ENCODE results near the gene CTSS. TPM values are rescaled to one million over a fixed set of nuclear protein-coding genes. Genes with fewer than 3 reads are reported as not detected.

CTSS gene
- total RNA-seq, 1 experiment from 2014 or later: 6.3 TPM

GRCh38 chr1:150730130-150730721 lies 35.4 kb downstream of the CTSS start:
- no peaks in the 10 kb centered on the region for H3F3A ChIP-seq (ENCODE audit: insufficient read depth, low read depth)
- H4K20me1 ChIP-seq (ENCODE audit: insufficient read depth): no peaks in the 10 kb centered on the region
- ChIA-PET CTCF (no interaction called here), POLR2A (ENCODE audit: unreplicated experiment) (no interaction called here)
- H3K4me1 ChIP-seq (replicated peaks; ENCODE audit: insufficient read depth): no peaks in the 10 kb centered on the region
- no peak for TF ChIP-seq EZH2 (IDR thresholded peaks at IDR 0.05; ENCODE audit: low read depth)
- TF ChIP-seq, protein P1, sequence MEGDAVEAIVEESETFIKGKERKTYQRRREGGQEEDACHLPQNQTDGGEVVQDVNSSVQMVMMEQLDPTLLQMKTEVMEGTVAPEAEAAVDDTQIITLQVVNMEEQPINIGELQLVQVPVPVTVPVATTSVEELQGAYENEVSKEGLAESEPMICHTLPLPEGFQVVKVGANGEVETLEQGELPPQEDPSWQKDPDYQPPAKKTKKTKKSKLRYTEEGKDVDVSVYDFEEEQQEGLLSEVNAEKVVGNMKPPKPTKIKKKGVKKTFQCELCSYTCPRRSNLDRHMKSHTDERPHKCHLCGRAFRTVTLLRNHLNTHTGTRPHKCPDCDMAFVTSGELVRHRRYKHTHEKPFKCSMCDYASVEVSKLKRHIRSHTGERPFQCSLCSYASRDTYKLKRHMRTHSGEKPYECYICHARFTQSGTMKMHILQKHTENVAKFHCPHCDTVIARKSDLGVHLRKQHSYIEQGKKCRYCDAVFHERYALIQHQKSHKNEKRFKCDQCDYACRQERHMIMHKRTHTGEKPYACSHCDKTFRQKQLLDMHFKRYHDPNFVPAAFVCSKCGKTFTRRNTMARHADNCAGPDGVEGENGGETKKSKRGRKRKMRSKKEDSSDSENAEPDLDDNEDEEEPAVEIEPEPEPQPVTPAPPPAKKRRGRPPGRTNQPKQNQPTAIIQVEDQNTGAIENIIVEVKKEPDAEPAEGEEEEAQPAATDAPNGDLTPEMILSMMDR (conservative IDR thresholded peaks at IDR 0.05): no peak
- no peaks in the 10 kb centered on the region for H3K79me2 ChIP-seq (ENCODE audit: low read depth)
- no peak overlapping the region for H3K4me2 ChIP-seq
- H3K27ac ChIP-seq: no peak overlapping the region
- H3K9me2 ChIP-seq (ENCODE audit: insufficient read depth): no peaks in the 10 kb centered on the region
- H3K9me3 ChIP-seq (ENCODE audit: insufficient read depth, low read depth): no peaks in the 10 kb centered on the region
- H3K27me3 ChIP-seq (ENCODE audit: insufficient read depth, low read depth): no peaks in the 10 kb centered on the region
- H2AFZ ChIP-seq: no peak overlapping the region
- intact Hi-C loops (cut with micrococcal nuclease; ENCODE audit: unreplicated experiment): no loop called here
- BruUV-seq (replicated peaks): no TSS peak
- DNase-seq: no peak
- no peaks in the 10 kb centered on the region for H3K36me3 ChIP-seq (ENCODE audit: low read depth)
- no peak overlapping the region for H3K4me3 ChIP-seq

DNA sequence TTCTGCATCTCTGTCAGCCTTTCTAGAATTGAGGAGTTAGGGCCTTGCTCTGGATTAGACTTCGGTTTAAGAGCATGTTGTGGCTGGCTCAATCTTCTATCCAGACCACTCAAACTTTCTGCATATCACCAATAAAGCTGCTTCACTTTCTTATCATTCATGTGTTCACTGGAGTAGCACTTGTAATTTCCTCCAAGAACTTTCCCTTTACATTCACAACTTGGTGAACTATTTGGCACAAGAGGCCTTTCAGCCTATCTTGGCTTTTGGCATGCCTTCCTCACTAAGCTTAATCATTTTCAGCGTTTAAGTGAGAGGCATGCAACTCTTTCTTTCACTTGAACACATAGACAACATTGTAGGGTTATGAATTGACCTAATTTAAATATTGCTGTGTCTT lies 41.2 kb downstream of the CTSS start:
- Histone ChIP-seq H3K4me3 (no peak overlapping the region), H3K27ac (no peak overlapping the region), H4K20me1 (ENCODE audit: insufficient read depth) (no peaks in the 10 kb centered on the region), H3K36me3 (ENCODE audit: low read depth) (no peaks in the 10 kb centered on the region), H2AFZ (no peak overlapping the region), H3K4me1 (replicated peaks; ENCODE audit: insufficient read depth) (no peaks in the 10 kb centered on the region), H3K27me3 (ENCODE audit: insufficient read depth, low read depth) (no peaks in the 10 kb centered on the region), H3K9me3 (ENCODE audit: insufficient read depth, low read depth) (no peaks in the 10 kb centered on the region), H3F3A (ENCODE audit: insufficient read depth, low read depth) (no peaks in the 10 kb centered on the region), H3K4me2 (no peak overlapping the region), H3K79me2 (ENCODE audit: low read depth) (no peaks in the 10 kb centered on the region), H3K9me2 (ENCODE audit: insufficient read depth) (no peaks in the 10 kb centered on the region)
- no TSS peak for BruUV-seq (replicated peaks)
- CTCF ChIA-PET: no interaction called here
- DNase-seq: no peak
- POLR2A ChIA-PET (ENCODE audit: unreplicated experiment): no interaction called here
- intact Hi-C loops (cut with micrococcal nuclease; ENCODE audit: unreplicated experiment): no loop called here
- TF ChIP-seq, protein P1 (conservative IDR thresholded peaks at IDR 0.05): no peak
- TF ChIP-seq EZH2 (IDR thresholded peaks at IDR 0.05; ENCODE audit: low read depth): no peak

DNA sequence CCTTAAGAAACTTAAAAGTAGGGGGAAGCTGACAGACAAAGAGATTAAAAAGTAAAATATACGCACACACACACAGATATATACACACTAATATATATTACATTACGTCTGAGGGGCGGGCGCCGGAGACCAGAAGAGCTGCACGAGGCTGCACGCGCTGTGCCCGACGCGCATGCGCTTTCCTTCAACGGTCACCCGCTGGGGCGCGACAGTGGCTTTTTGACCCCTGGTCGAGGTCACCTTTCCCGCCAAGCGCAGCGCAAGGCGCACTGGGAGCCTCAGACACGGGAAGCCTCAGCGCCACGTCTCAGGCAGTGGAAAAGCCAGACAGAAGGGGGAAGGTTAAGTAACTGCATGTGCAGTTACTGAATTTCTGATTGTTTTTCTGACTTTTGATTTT lies 44.9 kb downstream of the CTSS start, which contains the start of gene HORMAD1:
TSS of gene HORMAD1 (minus strand) at position 193 of the 400 bp plus-strand sequence. CDS start 1,390 bp downstream, outside the sequence.
- Histone ChIP-seq H3K9me3 (ENCODE audit: insufficient read depth, low read depth) (no peaks in the 10 kb centered on the region), H3K4me3 (no peak within 1 kb of the TSS), H3K4me1 (replicated peaks; ENCODE audit: insufficient read depth) (no peaks in the 10 kb centered on the region), H3K27me3 (ENCODE audit: insufficient read depth, low read depth) (no peaks in the 10 kb centered on the region), H3K36me3 (ENCODE audit: low read depth) (no peaks in the 10 kb centered on the region), H3K79me2 (ENCODE audit: low read depth) (no peaks in the 10 kb centered on the region), H3K27ac (no peak within 1 kb of the TSS), H2AFZ (no peak within 1 kb of the TSS), H3K9me2 (ENCODE audit: insufficient read depth) (no peaks in the 10 kb centered on the region), H3K4me2 (no peak within 1 kb of the TSS), H4K20me1 (ENCODE audit: insufficient read depth) (no peaks in the 10 kb centered on the region), H3F3A (ENCODE audit: insufficient read depth, low read depth) (no peaks in the 10 kb centered on the region)
- BruUV-seq (replicated peaks): no TSS peak
- intact Hi-C loops (cut with micrococcal nuclease; ENCODE audit: unreplicated experiment): no loop called here
- ChIA-PET CTCF (interaction anchor here (0.7 kb wide), 1 partner anchor 92 kb away, joined by 13 read pairs; no protein-coding TSS in a partner anchor), POLR2A (ENCODE audit: unreplicated experiment) (no interaction called here)
- no peak for DNase-seq
- TF ChIP-seq, protein P1 (conservative IDR thresholded peaks at IDR 0.05): no peak
- TF ChIP-seq EZH2 (IDR thresholded peaks at IDR 0.05; ENCODE audit: low read depth): no peak

Measured in PC-9 (cell line).